SU-DHL-6 (cell line): Measurements from ENCODE around the gene RSRC2.

Experiments
- H2AFZ ChIP-seq: fragments of 200-600 bp; sonication (generic); 2 replicates; pipeline ENCODE4 v1.6.1; 2014; ENCODE audit warnings: low read depth, mild to moderate bottlenecking, moderate library complexity, mixed read lengths, antibody characterized with exemption, low read length; ENCODE audit not compliant: severe bottlenecking
- H3F3A ChIP-seq: fragments of 200-600 bp; shearing (Covaris generic); 2 replicates; pipeline ENCODE4 v1.6.0; 2016; ENCODE audit warnings: antibody characterized with exemption, mild to moderate bottlenecking; ENCODE audit not compliant: insufficient read depth
- H3K27ac ChIP-seq: fragments of 200-600 bp; sonication (generic); 2 replicates; pipeline ENCODE4 v1.5.1; 2016; ENCODE audit warnings: low read depth, mild to moderate bottlenecking, low read length, moderate library complexity, mixed read lengths
- H3K27me3 ChIP-seq: fragments of 200-600 bp; sonication (generic), shearing (Covaris generic); 2 replicates; pipeline ENCODE4 v1.6.0; 2014; ENCODE audit warnings: mild to moderate bottlenecking, low read length
- H3K36me3 ChIP-seq: fragments of 200-600 bp; sonication (generic); 2 replicates; pipeline ENCODE4 v1.6.1; 2014; ENCODE audit warnings: mild to moderate bottlenecking, low read length, mixed read lengths
- H3K4me2 ChIP-seq: fragments of 300-600, 200-600 bp; shearing (Covaris generic), sonication (generic); 2 replicates; pipeline ENCODE4 v1.6.0; 2014; ENCODE audit warnings: low read length, low read depth, mild to moderate bottlenecking; ENCODE audit not compliant: poor library complexity, severe bottlenecking
- H3K4me3 ChIP-seq: fragments of 200-600 bp; sonication (generic); 2 replicates; pipeline ENCODE4 v1.5.1; 2014; ENCODE audit warnings: antibody characterized with exemption, low read length, mild to moderate bottlenecking, mixed read lengths; ENCODE audit not compliant: insufficient read depth, poor library complexity, severe bottlenecking
- H3K79me2 ChIP-seq: fragments of 200-600 bp; sonication (generic); 2 replicates; pipeline ENCODE4 v1.6.1; 2014; ENCODE audit warnings: mild to moderate bottlenecking, low read length, moderate library complexity; ENCODE audit not compliant: insufficient read depth
- H3K9ac ChIP-seq: fragments of 200-600 bp; sonication (generic); 2 replicates; pipeline ENCODE4 v1.7.0; 2014; ENCODE audit warnings: mild to moderate bottlenecking, low read length
- H3K9me2 ChIP-seq: fragments of 200-600 bp; sonication (generic); replicated peaks from 2 replicates; pipeline ENCODE4 v1.6.1; 2014; ENCODE audit warnings: low read length; ENCODE audit not compliant: insufficient read depth
- H3K9me3 ChIP-seq: fragments of 200-600 bp; sonication (generic); 2 replicates; pipeline ENCODE4 v1.6.1; 2014; ENCODE audit warnings: low read length, mixed read lengths; ENCODE audit not compliant: insufficient read depth
- H4K20me1 ChIP-seq: fragments of 200-600 bp; sonication (generic); 2 replicates; pipeline ENCODE4 v1.6.1; 2014; ENCODE audit warnings: low read depth, mild to moderate bottlenecking, antibody characterized with exemption, low read length, moderate library complexity, mixed read lengths
- CTCF ChIP-seq: fragments of 200-600 bp; sonication (generic); IDR thresholded peaks from one replicate; pipeline ENCODE4 v1.5.1; 2017; ENCODE audit warnings: antibody characterized with exemption, mild to moderate bottlenecking, low read length, moderate library complexity; ENCODE audit not compliant: insufficient read depth, poor library complexity, severe bottlenecking
- EZH2phosphoT487 ChIP-seq: fragments of 200-600 bp; sonication (generic), shearing (Covaris generic); conservative IDR thresholded peaks from 2 replicates; pipeline ENCODE4 v1.6.1; 2018; ENCODE audit warnings: mild to moderate bottlenecking, antibody characterized with exemption, low read length, moderate library complexity, mixed read lengths

RSRC2 gene

GRCh38 chr12:122563361-122563760, 36.6 kb upstream of the RSRC2 start:
- Histone ChIP-seq H3K4me2 (no peak overlapping the region), H3K27me3 (no peaks in the 10 kb centered on the region), H2AFZ (no peak overlapping the region), H3K27ac (no peak overlapping the region), H3K4me3 (no peak overlapping the region), H3F3A (no peaks in the 10 kb centered on the region), H3K36me3 (peaks cover 25% of the 10 kb centered on the region; the same call in 1 of the 2 replicates), H3K9me3 (no peaks in the 10 kb centered on the region), H3K9me2 (no peaks in the 10 kb centered on the region), H4K20me1 (no peaks in the 10 kb centered on the region), H3K79me2 (no peaks in the 10 kb centered on the region), H3K9ac (no peak overlapping the region)
- TF ChIP-seq CTCF: no peak
- TF ChIP-seq EZH2phosphoT487: no peak

GRCh38 chr12:122560138-122560537, 33.4 kb upstream of the RSRC2 start:
- H3K27me3 ChIP-seq: no peaks in the 10 kb centered on the region
- H3K9ac ChIP-seq: no peak overlapping the region
- H3F3A ChIP-seq: no peaks in the 10 kb centered on the region
- no peaks in the 10 kb centered on the region for H3K79me2 ChIP-seq
- no peaks in the 10 kb centered on the region for H3K9me3 ChIP-seq
- H4K20me1 ChIP-seq: no peaks in the 10 kb centered on the region
- H3K9me2 ChIP-seq: no peaks in the 10 kb centered on the region
- H2AFZ ChIP-seq: no peak overlapping the region
- no peak overlapping the region for H3K4me3 ChIP-seq
- TF ChIP-seq CTCF (no peak), EZH2phosphoT487 (no peak)
- H3K36me3 ChIP-seq: peaks cover 32% of the 10 kb centered on the region; the same call in 1 of the 2 replicates
- H3K4me2 ChIP-seq: no peak overlapping the region
- H3K27ac ChIP-seq: no peak overlapping the region

- Histone ChIP-seq H3K9ac (no peak overlapping the region), H3K27me3 (no peaks in the 10 kb centered on the region), H4K20me1 (no peaks in the 10 kb centered on the region), H3K79me2 (no peaks in the 10 kb centered on the region), H3F3A (no peaks in the 10 kb centered on the region), H3K9me3 (no peaks in the 10 kb centered on the region), H3K9me2 (no peaks in the 10 kb centered on the region), H3K4me2 (no peak overlapping the region), H3K36me3 (peaks cover 33% of the 10 kb centered on the region; the same call in 1 of the 2 replicates), H3K4me3 (no peak overlapping the region), H3K27ac (no peak overlapping the region), H2AFZ (no peak overlapping the region)
- TF ChIP-seq EZH2phosphoT487: no peak
- TF ChIP-seq CTCF: no peak
Measured at GRCh38 chr12:122558745-122559641, 32.3 kb upstream of the RSRC2 start.
